Measurements from ENCODE around the gene MAMDC2.

- TF ChIP-seq, protein P1, sequence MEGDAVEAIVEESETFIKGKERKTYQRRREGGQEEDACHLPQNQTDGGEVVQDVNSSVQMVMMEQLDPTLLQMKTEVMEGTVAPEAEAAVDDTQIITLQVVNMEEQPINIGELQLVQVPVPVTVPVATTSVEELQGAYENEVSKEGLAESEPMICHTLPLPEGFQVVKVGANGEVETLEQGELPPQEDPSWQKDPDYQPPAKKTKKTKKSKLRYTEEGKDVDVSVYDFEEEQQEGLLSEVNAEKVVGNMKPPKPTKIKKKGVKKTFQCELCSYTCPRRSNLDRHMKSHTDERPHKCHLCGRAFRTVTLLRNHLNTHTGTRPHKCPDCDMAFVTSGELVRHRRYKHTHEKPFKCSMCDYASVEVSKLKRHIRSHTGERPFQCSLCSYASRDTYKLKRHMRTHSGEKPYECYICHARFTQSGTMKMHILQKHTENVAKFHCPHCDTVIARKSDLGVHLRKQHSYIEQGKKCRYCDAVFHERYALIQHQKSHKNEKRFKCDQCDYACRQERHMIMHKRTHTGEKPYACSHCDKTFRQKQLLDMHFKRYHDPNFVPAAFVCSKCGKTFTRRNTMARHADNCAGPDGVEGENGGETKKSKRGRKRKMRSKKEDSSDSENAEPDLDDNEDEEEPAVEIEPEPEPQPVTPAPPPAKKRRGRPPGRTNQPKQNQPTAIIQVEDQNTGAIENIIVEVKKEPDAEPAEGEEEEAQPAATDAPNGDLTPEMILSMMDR (conservative IDR thresholded peaks at IDR 0.05; ENCODE audit: low read length) = no peak
- TF ChIP-seq EZH2phosphoT487 (IDR thresholded peaks at IDR 0.05; ENCODE audit: borderline replicate concordance) = no peak
These were observed 22.8 kb downstream of the MAMDC2 start for GRCh38 chr9:70066418-70066817.
